Mucosa of rectum (tissue), 2 donors: ENCODE measurements around the gene RNFT2.
"Not testable (repeated sequence)": the region's sequence is repeated elsewhere in the genome, so short reads cannot be mapped to it uniquely, and the experiment has no call there.

ENCODE experiments used
- H3K27ac ChIP-seq, 2 donors: one replicate each; pipeline ENCODE4 v1.7.0; 2013; ENCODE audit warnings: inconsistent platforms in 2 of 2, low read depth in 2 of 2, low read length in 2 of 2
- H3K27me3 ChIP-seq, 2 donors: one replicate each; pipeline ENCODE4 v1.7.0; 2013; ENCODE audit warnings: low read length in 2 of 2; ENCODE audit not compliant: control insufficient read depth in 2 of 2, insufficient read depth in 2 of 2
- H3K36me3 ChIP-seq, 2 donors: one replicate each; pipeline ENCODE4 v1.7.0; 2013; ENCODE audit warnings: low read length in 2 of 2; ENCODE audit not compliant: control insufficient read depth in 2 of 2, insufficient read depth in 2 of 2
- H3K4me1 ChIP-seq, 2 donors: one replicate each; pipeline ENCODE4 v1.7.0; 2013; ENCODE audit warnings: low read length in 2 of 2, mild to moderate bottlenecking in 1 of 2; ENCODE audit not compliant: control insufficient read depth in 2 of 2, insufficient read depth in 2 of 2
- H3K4me3 ChIP-seq, 2 donors: one replicate each; pipeline ENCODE4 v1.7.0; 2013; ENCODE audit warnings: low read length in 2 of 2
- H3K9ac ChIP-seq, 2 donors: one replicate each; pipeline ENCODE4 v1.7.0; 2013; ENCODE audit warnings: low read length in 2 of 2, low read depth in 1 of 2, mild to moderate bottlenecking in 1 of 2
- H3K9me3 ChIP-seq, 2 donors: one replicate each; pipeline ENCODE4 v1.7.0; 2013; ENCODE audit warnings: low read length in 2 of 2; ENCODE audit not compliant: control insufficient read depth in 2 of 2
- donor health status: healthy.
- donor health status: Normal muscosa, but diverticular disease.

Gene RNFT2

DNA sequence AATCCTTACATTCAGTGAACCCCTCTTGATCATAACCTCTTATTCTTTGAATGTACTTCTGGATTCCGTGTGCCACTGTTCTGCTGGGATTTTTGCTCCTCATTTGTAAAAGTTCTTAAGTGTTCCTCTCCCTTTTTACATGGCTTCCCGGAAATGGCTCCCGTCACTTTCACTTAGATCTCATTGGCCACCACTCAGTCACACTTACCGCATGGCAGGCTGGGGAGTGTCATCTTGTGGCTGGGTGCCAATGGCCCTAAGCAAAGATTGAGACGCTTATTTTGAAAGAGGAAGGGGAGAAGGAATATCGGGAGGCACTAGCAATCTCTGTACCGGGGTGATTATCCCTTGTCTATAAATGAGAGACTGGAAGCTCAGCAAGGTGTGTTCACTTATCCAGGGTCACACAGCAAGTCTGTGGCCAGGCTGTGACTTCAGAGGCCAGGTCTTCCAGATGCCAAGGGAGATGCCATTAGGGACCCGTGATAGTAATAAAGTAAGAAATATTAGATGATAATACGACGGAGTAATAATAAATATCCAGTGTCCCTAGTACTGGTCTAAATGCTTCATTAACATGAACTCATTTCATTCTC lies 68.8 kb downstream of the RNFT2 start:
- Histone ChIP-seq H3K9ac (no peak overlapping the region), H3K4me1 (no peaks in the 10 kb centered on the region), H3K27ac (no peak overlapping the region), H3K27me3 (no peaks in the 10 kb centered on the region), H3K9me3 (no peaks in the 10 kb centered on the region), H3K4me3 (no peak overlapping the region), H3K36me3 (no peaks in the 10 kb centered on the region)

DNA sequence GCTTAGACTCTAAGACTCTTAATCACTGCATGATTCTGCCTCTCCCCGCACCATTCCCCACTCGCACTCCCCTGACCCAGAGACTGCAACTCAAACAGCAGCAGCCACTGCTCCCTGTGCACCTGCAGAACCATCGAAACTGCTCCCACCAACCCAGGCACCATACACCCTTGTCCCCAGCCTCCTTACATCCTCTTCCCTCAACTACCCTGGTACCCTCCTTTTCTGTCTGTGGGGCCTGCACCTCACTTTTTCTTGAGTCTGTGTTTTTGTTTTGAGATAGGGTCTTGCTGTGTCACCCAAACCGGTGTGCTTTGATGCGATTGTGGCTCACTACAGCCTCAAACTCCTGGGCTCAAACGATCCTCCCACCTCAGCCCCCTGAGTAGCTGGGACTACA lies 69.4 kb downstream of the RNFT2 start:
- no peaks in the 10 kb centered on the region for H3K27me3 ChIP-seq
- no peaks in the 10 kb centered on the region for H3K36me3 ChIP-seq
- no peaks in the 10 kb centered on the region for H3K9me3 ChIP-seq
- H3K9ac ChIP-seq = no peak overlapping the region
- H3K4me1 ChIP-seq = no peaks in the 10 kb centered on the region
- H3K27ac ChIP-seq = no peak overlapping the region
- H3K4me3 ChIP-seq = no peak overlapping the region

DNA sequence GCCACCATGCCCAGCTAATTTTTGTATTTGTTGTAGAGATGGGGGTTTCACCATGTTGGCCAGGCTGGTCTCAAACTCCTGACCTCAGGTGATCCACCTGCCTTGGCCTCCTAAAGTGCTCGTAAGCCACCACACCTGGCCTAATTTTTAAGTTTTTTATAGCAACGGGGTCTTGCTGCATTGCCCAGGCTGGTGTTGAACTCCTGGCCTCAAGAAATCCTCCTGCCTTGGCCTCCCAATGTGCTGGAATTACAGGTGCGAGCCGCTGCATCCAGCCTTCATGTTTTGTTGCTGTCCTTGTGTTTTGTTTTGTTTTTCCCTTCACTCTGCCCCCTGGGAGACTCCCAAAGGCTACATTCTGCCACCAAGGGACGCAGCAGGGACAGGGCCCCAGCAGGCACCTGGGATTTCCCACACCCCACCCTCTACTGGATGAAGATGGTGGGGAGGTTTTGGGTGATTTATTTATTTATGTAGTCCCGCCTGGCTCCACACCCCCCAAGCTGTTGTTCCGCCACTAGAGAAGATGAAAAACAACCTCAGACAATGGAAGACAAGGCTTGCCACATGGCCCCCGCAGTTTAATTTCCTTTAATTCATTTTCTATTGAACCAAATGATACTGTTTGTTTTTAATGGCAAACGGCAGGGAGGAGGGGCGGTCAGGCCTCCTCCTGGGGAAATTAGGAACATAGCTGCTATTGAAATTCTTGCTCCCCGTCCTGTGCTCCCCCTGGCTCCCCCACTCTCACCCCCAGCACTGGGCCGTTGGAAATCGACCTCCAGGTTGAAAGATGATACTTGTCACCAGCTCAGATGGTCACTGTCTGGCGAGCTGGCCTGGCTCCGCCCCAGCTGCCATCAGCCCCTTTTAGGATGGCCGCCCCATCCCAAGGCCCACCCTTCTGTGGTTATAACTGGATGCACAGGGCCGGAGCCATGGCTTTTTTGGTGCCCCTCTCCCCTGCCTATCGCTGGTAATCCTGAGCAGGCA lies 70.3 kb downstream of the RNFT2 start:
- no peaks in the 10 kb centered on the region for H3K9me3 ChIP-seq
- H3K9ac ChIP-seq = no peak overlapping the region
- no peak overlapping the region for H3K4me3 ChIP-seq
- no peak overlapping the region for H3K27ac ChIP-seq
- H3K36me3 ChIP-seq = no peaks in the 10 kb centered on the region
- H3K27me3 ChIP-seq = no peaks in the 10 kb centered on the region
- no peaks in the 10 kb centered on the region for H3K4me1 ChIP-seq

GRCh38 chr12:116812238-116812637 lies 74.1 kb downstream of the RNFT2 start:
- H3K27me3 ChIP-seq = no peaks in the 10 kb centered on the region
- no peaks in the 10 kb centered on the region for H3K9me3 ChIP-seq
- H3K9ac ChIP-seq = no peak overlapping the region
- H3K4me1 ChIP-seq = no peaks in the 10 kb centered on the region
- H3K4me3 ChIP-seq = no peak overlapping the region
- no peaks in the 10 kb centered on the region for H3K36me3 ChIP-seq
- no peak overlapping the region for H3K27ac ChIP-seq

DNA sequence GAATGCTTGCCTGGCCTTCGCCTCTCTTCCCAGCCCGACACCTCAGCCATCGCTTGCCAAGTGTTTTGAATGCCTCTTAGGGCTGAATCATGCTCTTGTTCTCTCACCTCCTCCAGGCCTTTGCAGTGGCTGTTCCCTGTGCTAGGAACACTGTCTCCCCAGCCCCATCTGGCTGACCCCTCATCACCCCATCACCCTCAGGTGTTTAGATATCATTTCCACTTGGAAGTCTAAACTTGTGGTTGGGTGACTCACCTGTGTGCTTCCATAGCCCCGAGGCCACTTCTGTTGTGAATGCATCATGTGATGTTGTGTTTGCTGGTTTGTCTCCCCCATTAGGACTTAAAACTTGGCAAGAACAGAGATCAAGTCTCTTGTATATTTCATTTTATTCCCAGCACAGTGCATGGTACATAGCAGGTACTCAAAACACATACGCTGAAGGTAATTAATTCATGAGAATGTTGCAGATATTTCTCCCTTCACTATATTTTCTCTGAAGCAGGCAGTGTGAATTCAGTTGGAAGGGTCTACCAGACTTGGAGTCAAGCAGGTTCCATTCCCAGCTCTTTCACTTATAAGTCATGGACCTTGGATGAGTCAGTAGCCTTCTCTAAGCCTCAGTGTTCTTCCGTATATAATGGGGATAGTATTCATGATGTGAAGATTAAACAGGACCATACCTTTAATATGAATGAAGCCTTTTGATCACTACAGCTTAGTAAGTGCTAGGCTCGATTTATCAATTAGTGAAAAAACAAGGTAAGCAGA lies 75.3 kb downstream of the RNFT2 start:
- no peak overlapping the region for H3K9ac ChIP-seq
- H3K27ac ChIP-seq = no peak overlapping the region
- H3K36me3 ChIP-seq = no peaks in the 10 kb centered on the region
- H3K27me3 ChIP-seq = no peaks in the 10 kb centered on the region
- no peaks in the 10 kb centered on the region for H3K9me3 ChIP-seq
- peaks cover 1 to 3% of the 10 kb centered on the region in 2 donors for H3K4me1 ChIP-seq
- no peak overlapping the region for H3K4me3 ChIP-seq

GRCh38 chr12:116814766-116815165 lies 76.7 kb downstream of the RNFT2 start:
- not testable (repeated sequence) for H3K9me3 ChIP-seq, H3K9ac ChIP-seq, H3K4me3 ChIP-seq, H3K27me3 ChIP-seq, H3K4me1 ChIP-seq, H3K27ac ChIP-seq, H3K36me3 ChIP-seq

GRCh38 chr12:116818341-116818856 lies 80.3 kb downstream of the RNFT2 start:
- no peaks in the 10 kb centered on the region for H3K27me3 ChIP-seq
- H3K4me1 ChIP-seq = peaks cover 8% of the 10 kb centered on the region in 2 donors
- no peaks in the 10 kb centered on the region for H3K36me3 ChIP-seq
- peak overlapping the region; percentile 91 to 98 for H3K4me3 ChIP-seq
- H3K27ac ChIP-seq = peak overlapping the region in 1 of 2 donors; percentile 90
- H3K9ac ChIP-seq = peak overlapping the region; percentile 92 to 99
- H3K9me3 ChIP-seq = no peaks in the 10 kb centered on the region

GRCh38 chr12:116818948-116819832 lies 81.1 kb downstream of the RNFT2 start:
- peak overlapping the region; percentile 79 to 90 for H3K27ac ChIP-seq
- H3K36me3 ChIP-seq = no peaks in the 10 kb centered on the region

DNA sequence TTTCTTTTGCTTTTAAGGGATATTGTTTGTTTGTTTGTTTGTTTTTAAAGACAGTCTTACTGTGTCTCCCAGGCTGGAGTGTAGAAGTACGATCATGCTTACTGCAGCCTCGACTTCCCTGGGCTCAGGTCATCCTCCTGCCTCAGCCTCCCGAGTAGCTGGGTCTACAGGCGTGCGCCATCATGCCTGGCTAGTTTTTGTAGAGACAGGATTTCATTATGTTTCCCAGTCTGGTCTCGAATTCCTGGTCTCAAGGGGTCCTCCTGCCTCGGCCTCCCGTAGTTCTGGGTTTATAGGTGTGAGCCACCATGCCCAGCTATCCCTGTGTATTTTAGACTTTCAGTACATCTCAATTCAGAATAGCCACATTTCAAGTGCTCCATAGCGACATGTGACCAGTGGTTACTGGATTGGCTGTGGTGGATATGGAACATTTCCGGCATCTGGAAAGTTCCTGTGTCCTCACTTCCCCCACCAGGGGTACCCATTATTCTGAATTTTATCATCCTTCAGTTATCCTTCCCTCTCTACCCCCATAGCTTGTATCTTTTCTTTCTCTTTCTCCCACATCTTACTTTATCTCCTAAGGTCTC lies 82.0 kb downstream of the RNFT2 start:
- Histone ChIP-seq H3K36me3 (no peaks in the 10 kb centered on the region), H3K9ac (peak overlapping the region in 1 of 2 donors; percentile 92), H3K4me3 (no peak overlapping the region), H3K27me3 (no peaks in the 10 kb centered on the region), H3K27ac (no peak overlapping the region), H3K9me3 (no peaks in the 10 kb centered on the region), H3K4me1 (peaks cover 8% of the 10 kb centered on the region in 2 donors)

More at GRCh38 chr12:116818948-116819832, 81.1 kb downstream of the RNFT2 start:
- Histone ChIP-seq H3K27me3 (no peaks in the 10 kb centered on the region), H3K9ac (peak overlapping the region; percentile 92 to 99), H3K9me3 (no peaks in the 10 kb centered on the region), H3K4me1 (peaks cover 8% of the 10 kb centered on the region in 2 donors), H3K4me3 (peak overlapping the region; percentile 91 to 98)
